Islet of Langerhans (tissue), 1 donor: ENCODE data around the gene DVL3.
"Not testable (repeated sequence)": the region's sequence is repeated elsewhere in the genome, so short reads cannot be mapped to it uniquely, and the experiment has no call there.

Experiments used
- FAIRE-seq: peaks from one replicate; lab custom pipeline; 2011; peaks lifted over from hg19 to GRCh38; lab: Jason Lieb, UNC

DVL3 gene

DNA sequence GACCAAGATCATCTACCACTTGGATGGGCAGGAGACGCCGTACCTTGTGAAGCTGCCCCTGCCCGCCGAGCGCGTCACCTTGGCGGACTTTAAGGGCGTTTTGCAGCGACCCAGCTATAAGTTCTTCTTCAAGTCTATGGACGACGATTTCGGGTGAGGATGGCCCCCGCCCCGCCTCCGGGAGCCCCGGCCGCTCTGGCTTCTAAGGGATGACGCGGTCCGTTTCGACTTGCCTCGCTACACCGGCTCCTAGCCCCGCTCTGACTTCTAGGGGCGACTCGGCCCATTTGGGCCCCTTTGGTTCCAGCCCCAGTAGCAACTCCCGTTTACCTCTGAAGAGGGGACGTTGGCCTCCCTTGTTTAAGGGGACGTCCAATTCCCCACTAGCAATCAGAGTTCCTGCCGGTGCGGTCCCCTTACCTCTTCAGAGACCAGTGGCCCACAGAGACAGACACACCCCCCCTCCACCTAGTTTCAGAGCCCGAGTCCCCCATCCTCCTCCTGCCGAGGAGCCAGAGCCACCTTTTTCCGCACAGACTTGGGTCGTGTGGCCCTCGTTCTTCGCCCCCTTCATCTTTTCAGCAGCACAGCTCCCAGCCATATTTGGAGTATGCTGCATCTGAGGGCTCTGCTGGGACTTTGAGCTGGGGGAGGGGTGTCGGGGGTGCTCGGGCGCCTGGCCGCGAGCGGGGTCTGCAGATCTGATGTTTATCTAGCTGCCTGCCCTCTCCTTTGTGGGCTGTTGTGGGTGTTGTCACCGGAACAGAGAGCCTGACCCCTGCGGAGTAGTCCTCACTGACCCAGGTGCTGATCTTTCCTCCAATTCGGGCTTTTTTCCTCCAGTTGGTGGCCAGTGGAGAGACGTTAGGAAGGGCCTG is 706 bp downstream of the DVL3 start:
- no peak for FAIRE-seq

DNA sequence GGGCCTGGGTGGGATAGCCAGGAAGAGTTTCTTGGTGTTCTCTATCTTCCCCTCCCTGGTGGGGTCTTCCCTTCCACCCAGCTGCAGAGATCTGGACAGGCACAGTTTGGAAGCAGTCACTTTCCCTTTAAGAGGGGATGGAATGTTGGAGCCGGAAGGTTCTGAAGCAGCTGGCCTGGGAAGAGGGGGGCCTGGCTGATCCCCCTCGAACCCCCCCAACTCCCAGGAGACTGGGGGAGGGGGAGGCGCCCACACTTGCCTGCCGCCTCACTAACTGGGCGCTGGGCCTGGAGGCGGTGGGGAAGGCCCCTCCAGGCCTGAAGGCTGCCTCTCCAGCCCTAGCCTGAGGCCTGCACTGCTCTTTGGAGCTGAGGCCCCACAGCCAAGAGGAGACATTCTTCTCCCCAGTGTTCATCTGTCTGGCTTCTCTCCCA is 1.4 kb downstream of the DVL3 start:
- FAIRE-seq: no peak

DNA sequence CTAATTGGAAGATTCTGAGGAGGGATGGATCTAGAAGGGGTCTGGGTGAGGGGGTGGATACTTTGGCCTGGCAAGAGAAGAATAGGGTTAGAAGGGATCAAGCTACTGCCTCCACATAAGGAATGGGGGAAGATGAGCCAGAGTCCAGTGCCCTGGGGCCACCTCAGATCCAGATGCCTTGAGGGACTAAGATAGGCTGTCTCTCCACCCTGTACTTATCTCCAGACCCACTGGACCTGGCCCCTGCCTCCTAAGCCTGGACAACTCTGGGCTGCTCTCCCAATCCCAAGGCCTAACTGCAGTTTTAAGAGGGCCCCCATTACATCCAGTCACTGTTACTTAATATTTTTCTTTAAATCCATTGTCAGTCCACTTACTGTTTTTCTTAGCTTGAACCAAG is 2.0 kb downstream of the DVL3 start:
- FAIRE-seq: no peak

DNA sequence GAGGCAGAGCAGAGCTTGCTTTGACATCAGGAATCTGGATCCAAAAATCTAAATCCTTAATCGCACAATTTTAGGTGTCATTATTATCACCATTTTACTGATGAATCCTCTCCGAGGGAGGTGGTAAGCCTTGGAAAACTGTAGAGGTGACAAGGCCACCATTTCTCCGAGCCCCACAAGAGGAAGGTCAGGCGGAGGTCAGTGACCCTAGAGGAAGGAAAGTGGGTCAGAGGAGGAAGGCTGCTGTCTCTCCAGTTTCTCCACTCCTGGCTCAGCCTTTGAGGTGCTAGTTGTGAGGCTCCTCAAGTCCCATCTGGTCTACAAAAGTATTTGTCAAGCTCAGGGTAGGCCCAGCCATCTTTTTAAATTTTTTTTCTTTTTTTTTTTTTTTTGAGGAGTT is 3.2 kb downstream of the DVL3 start:
- FAIRE-seq: no peak

DNA sequence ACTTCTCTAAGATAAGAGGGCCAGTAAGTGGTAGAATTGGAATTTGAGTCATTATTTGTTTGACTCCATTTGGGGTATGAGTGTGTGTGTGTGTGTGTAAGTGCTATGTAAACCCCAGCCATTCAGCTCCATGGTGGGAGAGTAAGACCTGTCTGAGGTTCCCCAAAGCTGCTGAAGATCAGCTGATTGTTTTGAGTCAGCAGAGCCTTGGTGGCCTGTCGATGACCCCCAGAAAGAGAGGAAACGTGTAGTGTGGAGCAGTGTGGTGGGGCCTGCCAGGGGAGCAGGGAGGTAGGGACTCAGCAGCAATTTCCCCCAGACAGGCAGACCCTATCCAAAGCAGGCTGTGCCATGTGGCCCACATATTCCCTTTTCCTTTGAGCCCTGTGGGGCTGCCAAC is 5.3 kb downstream of the DVL3 start:
- FAIRE-seq: no peak

DNA sequence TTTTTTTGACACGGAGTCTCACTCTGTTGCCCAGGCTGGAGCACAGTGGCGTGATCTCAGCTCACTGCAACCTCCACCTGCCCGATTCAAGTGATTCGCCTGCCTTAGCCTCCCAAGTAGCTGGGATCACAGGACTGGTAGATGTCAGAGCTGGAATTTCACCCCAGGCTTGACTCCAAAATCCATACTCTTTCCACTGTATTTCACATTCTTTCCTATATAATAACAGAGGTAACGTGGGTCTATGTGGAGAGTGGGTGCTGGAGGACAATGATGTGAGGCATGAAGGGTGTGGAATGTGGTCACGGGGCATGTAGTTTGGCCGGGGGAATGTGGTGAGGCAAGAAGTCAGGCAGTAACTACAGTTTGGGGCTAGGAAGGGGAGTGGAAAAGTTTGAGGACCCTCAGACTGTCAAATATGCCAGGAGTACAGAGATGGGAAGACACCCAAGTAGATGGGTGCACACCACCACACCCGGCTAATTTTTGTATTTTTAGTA is 7.4 kb downstream of the DVL3 start:
- FAIRE-seq: not testable (repeated sequence)

DNA sequence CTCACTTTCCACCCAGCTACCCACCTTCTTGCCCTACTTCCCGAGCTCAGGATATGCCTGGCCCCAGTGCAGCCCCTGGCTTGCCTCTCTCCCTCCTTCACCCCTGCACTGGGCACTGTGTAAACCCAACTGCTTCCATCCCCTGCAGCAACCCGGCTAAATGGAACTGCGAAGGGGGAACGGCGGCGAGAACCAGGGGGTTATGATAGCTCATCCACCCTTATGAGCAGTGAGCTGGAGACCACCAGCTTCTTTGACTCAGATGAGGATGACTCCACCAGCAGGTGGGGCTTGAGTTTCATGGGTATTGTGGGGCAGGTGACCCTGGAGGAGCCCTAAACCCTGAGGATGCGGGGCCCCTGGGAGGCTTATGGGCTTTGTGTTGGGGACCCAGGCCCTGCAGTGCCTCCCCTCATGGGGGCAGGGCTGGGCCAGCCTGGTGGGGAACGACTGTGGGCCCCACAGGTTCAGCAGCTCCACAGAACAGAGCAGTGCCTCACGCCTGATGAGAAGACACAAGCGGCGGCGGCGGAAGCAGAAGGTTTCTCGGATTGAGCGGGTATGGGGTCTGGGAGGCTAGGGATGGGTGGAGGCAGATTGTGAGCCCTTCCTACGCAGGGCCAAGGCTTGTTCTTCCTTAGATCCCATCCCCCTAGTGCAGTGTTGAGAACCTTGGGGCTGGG is 9.6 kb downstream of the DVL3 start:
- no peak for FAIRE-seq

DNA sequence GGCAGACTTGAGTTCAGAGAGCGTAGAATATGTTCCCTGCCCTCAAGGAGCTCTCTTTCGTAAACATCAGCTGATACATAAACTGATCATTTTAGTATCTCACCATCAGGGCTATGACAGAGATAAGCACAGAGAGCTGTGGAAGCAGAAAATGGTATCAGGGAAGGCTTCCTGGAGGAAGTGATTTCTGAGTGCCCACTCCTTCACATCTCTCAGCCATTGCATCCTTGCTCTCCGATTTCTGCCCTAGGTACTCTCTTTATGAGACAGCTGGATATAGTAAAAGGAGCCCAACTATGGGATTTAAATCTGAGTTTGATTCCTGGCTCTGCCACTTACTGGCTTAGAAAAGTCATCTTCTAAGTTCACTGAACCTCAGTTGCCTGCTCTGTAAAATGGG is 10.4 kb downstream of the DVL3 start:
- FAIRE-seq: no peak

DNA sequence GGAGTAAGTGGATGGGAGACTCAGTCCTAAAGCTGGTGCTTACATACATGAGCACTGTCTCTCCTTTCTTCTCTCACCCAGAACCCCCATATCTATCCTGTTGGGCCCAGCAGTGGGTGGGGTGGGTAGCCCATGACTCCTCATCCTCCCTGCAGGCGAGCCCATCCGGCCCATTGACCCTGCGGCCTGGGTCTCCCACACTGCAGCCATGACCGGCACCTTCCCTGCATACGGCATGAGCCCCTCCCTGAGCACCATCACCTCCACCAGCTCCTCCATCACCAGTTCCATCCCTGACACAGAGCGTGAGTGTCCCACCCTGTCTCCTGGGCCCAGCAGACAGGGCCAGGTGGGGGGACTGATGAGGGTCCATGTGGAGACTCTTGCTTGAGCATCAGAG is 11.5 kb downstream of the DVL3 start:
- no peak for FAIRE-seq

DNA sequence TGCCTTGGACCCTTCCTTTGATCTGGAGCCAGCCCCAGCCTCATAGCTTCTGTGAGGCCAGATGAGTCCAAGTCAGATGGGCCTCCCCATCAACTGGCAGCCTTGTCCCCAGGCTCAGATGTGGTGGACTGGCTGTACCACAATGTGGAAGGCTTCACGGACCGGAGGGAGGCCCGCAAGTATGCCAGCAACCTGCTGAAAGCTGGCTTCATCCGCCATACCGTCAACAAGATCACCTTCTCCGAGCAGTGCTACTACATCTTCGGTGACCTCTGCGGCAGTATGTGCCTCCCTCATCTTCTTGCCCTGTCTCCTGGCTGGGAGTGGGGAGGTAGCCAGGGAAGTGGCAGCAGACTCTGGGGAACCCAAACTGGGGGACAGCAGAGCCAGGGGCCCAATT is 12.6 kb downstream of the DVL3 start:
- no peak for FAIRE-seq

DNA sequence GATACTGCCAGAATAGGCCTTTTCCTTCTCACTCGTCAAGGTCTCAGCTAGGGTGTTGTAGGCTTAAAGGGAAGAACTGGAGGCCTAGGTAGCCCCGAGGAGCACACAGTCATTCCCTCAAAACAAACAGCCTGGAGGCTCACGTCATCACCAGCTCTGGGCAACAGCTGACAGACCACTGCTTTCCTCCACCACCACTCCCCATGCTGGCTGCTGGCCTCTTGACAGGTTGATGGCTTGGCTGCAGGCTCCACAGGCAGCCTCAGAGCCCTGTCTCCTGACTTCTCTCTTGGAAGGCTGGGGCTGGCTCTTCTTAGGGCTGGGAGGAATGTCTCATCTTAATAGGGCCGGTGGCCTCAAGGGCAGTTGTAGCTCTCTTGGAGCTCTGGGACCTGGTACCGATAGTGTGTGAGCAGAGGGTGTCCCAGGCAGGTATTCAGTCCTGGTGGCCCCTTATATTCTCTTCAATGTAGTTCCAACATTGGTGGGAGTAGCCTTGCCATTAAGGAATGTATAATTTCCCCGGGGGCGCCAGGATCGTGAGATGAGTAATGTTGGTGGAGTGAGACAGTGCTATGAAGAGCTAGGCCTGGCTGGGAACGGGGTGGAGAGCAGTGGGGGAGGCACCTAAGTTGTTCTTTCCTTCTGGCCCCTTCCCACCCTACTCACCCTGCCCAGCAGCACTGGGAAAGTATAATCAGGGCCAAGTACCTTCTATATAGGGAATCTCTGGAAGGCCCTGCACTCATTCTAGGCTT is 13.4 kb downstream of the DVL3 start:
- no peak for FAIRE-seq

DNA sequence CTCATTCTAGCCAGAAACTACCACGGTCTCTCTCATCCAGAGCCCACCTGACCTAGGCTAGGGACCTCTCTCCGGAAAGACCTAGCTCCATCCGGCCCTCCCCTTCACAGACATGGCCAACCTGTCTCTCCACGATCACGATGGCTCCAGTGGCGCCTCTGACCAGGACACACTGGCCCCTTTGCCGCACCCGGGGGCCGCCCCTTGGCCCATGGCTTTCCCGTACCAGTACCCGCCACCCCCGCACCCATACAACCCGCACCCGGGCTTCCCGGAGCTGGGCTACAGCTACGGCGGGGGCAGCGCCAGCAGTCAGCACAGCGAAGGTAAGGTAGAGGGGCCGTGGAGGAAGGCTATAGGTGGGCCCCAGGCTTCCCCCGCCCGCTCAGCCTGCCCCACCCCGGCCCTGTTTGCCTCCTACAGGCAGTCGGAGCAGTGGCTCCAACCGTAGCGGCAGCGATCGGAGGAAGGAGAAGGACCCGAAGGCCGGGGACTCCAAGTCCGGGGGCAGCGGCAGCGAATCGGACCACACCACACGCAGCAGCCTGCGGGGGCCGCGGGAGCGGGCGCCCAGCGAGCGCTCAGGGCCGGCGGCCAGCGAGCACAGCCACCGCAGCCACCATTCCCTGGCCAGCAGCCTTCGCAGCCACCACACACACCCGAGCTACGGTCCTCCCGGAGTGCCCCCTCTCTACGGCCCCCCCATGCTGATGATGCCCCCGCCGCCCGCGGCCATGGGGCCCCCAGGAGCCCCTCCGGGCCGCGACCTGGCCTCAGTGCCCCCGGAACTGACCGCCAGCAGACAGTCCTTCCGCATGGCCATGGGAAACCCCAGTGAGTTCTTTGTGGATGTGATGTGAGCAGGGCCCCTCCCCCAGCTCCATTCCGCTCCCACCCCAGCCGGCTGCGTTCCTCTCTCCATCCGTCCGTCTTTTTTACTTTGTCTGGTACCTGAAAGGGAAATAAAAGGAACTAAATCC is 15.0 kb downstream of the DVL3 start:
- no peak for FAIRE-seq

DNA sequence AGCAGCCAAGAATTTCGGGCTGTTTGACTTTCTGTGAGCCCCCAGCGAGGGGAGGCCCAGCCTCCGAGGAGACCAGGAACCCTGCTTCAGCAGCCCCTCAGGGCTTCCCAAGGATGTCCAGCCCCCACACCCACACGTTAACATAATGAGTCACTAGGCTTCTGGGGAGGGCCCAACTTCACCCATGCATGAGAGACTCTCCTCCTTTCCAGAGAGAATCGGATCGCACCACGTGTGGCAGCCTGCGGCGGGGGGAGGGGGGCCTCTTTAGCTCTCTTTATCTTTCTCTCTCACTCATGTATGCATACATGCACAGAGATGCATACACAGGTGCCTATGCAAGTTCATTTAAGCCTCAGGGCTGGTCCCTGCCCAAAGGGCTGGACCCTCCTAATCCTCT is 16.4 kb downstream of the DVL3 start:
- FAIRE-seq: no peak

DNA sequence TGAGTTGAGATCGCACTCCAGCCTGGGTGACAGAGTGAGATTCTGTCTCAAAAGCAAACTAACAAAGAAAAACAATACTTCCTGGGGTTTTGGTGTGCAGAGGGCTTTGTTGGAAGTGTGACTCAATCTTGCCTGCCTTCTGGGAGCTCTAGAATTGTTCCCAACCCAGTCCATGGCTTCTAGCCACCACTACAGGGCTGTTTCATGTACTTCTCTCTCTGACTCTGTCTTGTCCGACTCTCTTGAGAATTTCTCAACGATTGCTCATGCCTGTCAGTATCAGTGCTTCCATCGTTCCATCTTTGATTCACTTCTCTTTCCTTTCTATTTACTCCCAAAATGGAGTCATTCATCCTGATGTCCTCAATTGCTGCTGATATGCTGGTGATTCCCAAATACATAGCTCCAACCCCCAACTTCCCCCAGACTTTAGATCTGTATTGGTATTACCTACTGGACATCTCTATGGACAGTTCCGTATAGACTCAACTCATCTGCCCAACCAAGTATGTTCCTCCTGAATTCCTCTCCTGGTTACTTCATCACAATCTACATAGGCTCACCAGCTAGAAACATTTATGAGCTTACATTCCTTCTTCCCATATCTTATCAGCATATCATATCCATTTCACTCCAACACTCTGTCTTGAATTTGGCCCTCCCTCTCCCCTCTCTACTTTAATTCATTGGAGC is 17.6 kb downstream of the DVL3 start:
- no peak for FAIRE-seq

DNA sequence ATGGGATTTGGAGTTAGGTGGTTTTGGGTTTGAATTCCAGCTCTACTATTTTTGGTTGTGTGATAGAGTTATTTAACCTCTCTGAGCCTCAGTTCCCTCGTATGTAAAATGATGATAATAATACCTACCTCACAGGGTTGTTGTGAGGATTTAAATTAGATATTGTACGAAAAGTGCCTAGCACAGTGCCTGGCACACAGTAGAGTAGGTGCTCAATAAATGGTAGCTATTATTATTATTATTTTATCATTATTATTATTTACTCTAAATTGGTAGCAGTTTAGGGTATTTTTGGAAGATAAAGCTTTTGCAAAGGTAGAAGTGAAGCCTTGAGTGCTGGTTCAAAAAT is 18.2 kb downstream of the DVL3 start:
- FAIRE-seq: no peak

DNA sequence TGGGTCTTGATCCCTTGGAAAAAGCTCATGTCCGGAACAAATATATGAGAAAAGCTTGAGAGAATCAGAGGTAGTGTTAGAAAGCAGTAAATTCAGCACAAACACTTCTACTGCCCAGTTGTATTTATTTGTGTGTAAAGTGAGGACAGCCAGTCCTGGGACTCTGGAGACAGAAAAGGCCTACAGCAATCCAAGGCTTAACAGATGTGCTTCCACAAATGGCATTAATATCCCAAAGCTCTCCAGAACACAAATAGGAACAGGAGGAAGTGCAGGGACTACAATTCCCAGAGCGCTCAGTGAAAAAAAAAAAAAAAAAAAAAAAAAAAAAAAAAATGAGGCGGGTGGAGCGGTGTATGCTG is 19.1 kb downstream of the DVL3 start:
- FAIRE-seq: no peak

DNA sequence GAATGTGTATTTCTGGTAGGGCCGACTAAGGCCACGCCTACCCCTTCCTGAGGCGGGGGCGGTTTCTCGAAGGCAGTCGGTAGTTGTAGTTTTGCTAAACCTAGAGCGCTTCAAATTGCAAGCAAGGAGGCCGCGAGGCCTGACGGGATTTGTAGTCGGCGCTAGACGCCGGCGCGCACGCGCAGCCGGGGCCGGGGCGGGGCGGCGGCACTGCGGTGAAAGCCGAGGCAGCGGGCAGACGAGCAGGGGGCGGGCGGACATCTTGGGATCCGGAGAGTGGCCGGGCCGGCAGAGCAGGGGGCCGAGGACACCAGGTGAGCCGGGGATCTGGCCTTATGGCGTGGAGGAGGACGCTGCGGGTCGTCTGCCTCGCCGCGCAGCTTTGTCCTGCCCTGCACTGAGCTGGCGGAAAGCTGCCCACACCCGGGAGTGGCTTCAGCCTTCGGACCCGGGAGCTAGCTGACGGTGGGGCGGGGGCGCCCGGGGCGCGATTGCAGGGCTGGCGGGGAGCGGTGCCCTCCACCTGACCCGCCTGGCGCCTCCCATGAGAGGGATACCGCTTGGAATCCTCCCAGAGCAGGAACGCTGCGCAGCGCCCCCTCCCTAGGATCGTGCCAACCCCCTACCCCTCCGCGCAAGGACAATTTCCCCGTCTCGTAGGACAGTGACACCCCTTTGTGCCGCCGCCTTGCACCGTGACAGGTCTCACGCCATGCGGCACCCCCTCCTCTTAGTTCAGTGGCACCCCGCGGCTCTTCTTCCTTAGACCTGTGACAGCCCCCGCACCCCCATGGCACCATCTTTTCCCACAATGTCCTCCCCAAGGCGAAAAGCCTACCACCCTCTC is 19.7 kb downstream of the DVL3 start, which contains the start of gene AP2M1:
AP2M1 (plus strand) TSS at position 210 of the 847 bp plus-strand sequence. CDS start 2,139 bp downstream, outside the sequence.
- no peak for FAIRE-seq

DNA sequence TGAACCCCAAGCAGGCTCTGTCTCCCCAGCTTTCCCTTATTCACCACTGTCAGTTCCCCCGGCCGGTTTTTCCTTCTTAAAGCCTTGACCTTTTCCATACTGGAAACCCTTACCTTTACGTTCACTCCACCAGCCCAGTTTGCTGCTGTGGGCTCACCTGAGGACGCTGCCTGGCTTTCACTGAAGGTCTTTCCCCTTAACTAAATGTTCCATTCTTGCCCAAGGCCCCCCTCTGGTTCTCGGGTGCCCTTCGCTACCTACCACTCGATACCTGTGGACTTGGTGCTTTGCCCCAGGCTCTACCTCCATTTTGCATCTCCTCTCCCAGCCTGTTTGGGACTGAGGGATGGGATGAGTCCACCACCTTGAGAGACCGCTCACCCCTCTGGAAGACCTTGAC is 20.3 kb downstream of the DVL3 start:
- FAIRE-seq: no peak

DNA sequence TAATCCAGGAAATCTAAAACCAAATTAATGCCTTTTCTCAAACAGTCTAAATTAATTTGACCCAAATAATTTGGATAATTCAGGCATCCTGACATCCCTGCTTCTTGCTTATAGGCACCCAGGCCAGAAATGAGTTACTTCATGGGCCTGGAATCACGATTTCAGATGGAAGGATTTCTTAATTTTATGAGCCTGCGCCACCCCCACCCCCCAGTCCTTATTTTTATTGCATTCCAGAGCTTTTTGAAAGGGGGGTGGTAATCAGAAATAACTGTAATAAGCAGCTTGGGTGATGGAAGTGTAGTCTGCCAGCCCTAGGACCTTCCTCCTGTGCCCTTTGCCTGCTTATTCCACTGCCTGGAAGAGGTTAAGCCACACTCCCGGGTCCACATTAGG is 20.8 kb downstream of the DVL3 start:
- FAIRE-seq: no peak
